ENCODE results near the gene SLC16A8.
"Not testable (repeated sequence)": the region's sequence is repeated elsewhere in the genome, so short reads cannot be mapped to it uniquely, and the experiment has no call there.

The SLC16A8 gene

GRCh38 chr22:38086001-38086845 is 2.2 kb upstream of the SLC16A8 start:
- no peak for DNase-seq

GRCh38 chr22:38085501-38085900 is 1.5 kb upstream of the SLC16A8 start:
- DNase-seq: no peak

- DNase-seq: no peak
Measured at GRCh38 chr22:38085056-38085455, 1.1 kb upstream of the SLC16A8 start.

- DNase-seq: no peak
Measured at GRCh38 chr22:38082986-38083710, 836 bp downstream of the SLC16A8 start.

GRCh38 chr22:38081941-38082828 is 1.8 kb downstream of the SLC16A8 start:
- no peak for DNase-seq

- no peak for DNase-seq
Measured at GRCh38 chr22:38081636-38081940, 2.4 kb downstream of the SLC16A8 start.

GRCh38 chr22:38080850-38081635 is 2.9 kb downstream of the SLC16A8 start:
- no peak for DNase-seq

GRCh38 chr22:38080474-38080849 is 3.5 kb downstream of the SLC16A8 start:
- no peak for DNase-seq

- DNase-seq: no peak
Measured at GRCh38 chr22:38079804-38080203, 4.2 kb downstream of the SLC16A8 start.

GRCh38 chr22:38079208-38079607 is 4.8 kb downstream of the SLC16A8 start:
- DNase-seq: not testable (repeated sequence)

- DNase-seq: no peak
Measured at GRCh38 chr22:38078046-38078840, 5.7 kb downstream of the SLC16A8 start.

- no peak for DNase-seq
Measured at GRCh38 chr22:38077595-38077994, 6.4 kb downstream of the SLC16A8 start.

GRCh38 chr22:38077096-38077495 is 6.9 kb downstream of the SLC16A8 start:
- no peak for DNase-seq

- no peak for DNase-seq
Measured at GRCh38 chr22:38075961-38076360, 8.0 kb downstream of the SLC16A8 start.

GRCh38 chr22:38075105-38075825 is 8.7 kb downstream of the SLC16A8 start:
- no peak for DNase-seq

- DNase-seq: no peak
Measured at GRCh38 chr22:38074181-38075104, 9.5 kb downstream of the SLC16A8 start.

GRCh38 chr22:38073150-38074130 is 10.5 kb downstream of the SLC16A8 start:
- DNase-seq: no peak

- DNase-seq: no peak
Measured at GRCh38 chr22:38072322-38073149, 11.4 kb downstream of the SLC16A8 start.
